ENCODE data around the gene RAPGEF6. TPM values are rescaled to one million over a fixed set of nuclear protein-coding genes. Genes with fewer than 3 reads are reported as not detected.

RAPGEF6 gene
- total RNA-seq, 1 experiment from 2014 or later = 26.1 TPM

DNA sequence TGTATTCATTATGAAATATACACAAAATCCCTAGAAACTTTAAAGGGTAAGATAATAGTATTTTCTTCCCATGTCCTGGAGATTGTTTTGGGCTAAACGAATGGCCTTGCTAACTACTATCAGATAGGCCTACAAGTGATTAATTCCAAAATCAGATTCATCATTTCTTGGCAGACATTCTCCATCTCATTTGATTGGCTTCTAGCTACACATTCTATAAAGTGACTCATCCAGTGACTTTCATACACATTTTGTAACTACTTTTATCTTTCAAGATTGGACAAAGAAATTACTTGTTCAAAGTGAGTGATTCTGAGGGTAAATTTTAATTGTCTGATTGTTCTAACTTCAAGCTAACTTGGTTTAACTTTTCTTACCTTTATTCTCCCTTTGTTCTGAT lies 93.3 kb downstream of the RAPGEF6 start:
- H3K36me3 ChIP-seq (ENCODE audit: insufficient read depth, low read length, poor library complexity, severe bottlenecking) = peaks cover 2% of the 10 kb centered on the region
- H3K4me3 ChIP-seq (ENCODE audit: low read depth, low read length, poor library complexity, severe bottlenecking) = no peak overlapping the region
- H3K9me3 ChIP-seq (ENCODE audit: low read depth, low read length, poor library complexity, severe bottlenecking) = no peaks in the 10 kb centered on the region
- intact Hi-C loops (cut with micrococcal nuclease; ENCODE audit: unreplicated experiment) = no loop called here
- ChIA-PET CTCF (no interaction called here), POLR2A (ENCODE audit: low non-redundant PET) (no interaction called here)
- TF ChIP-seq, protein P1, sequence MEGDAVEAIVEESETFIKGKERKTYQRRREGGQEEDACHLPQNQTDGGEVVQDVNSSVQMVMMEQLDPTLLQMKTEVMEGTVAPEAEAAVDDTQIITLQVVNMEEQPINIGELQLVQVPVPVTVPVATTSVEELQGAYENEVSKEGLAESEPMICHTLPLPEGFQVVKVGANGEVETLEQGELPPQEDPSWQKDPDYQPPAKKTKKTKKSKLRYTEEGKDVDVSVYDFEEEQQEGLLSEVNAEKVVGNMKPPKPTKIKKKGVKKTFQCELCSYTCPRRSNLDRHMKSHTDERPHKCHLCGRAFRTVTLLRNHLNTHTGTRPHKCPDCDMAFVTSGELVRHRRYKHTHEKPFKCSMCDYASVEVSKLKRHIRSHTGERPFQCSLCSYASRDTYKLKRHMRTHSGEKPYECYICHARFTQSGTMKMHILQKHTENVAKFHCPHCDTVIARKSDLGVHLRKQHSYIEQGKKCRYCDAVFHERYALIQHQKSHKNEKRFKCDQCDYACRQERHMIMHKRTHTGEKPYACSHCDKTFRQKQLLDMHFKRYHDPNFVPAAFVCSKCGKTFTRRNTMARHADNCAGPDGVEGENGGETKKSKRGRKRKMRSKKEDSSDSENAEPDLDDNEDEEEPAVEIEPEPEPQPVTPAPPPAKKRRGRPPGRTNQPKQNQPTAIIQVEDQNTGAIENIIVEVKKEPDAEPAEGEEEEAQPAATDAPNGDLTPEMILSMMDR (conservative IDR thresholded peaks at IDR 0.05; ENCODE audit: low read depth, low read length) = no peak
- no peak for TF ChIP-seq EZH2 (IDR thresholded peaks at IDR 0.05; ENCODE audit: borderline replicate concordance, low read depth, low read length, poor library complexity, severe bottlenecking)
- no TSS peak for BruUV-seq (replicated peaks)
- H3K27me3 ChIP-seq (replicated peaks; ENCODE audit: insufficient read depth, low read depth, low read length, poor library complexity) = no peaks in the 10 kb centered on the region
- peak; percentile 28 for DNase-seq (ENCODE audit: low spot score)
- peaks cover 12% of the 10 kb centered on the region for H3K4me1 ChIP-seq (ENCODE audit: insufficient read depth, low read length, poor library complexity, severe bottlenecking)
- no peak overlapping the region for H3K27ac ChIP-seq (ENCODE audit: low read depth, low read length, poor library complexity, severe bottlenecking)

DNA sequence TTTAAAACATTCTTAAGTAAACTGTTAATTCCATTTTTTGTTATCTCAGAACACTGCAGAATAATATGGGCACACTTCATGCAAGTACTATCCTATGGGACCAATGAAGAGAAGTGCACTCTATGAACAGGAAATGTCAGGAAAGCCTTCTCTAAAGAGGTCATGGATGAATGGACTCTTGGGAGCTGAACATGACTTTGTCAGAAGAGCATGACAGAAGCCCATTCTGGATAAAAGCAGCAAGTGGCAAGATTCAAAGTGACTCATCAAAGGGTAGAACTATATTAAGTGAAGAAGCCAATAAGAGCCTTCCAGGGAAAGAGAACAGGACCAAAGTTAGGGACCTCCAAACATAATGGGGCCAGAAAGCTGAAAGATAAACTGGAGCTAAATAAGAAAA lies 94.0 kb downstream of the RAPGEF6 start:
- intact Hi-C loops (cut with micrococcal nuclease; ENCODE audit: unreplicated experiment) = no loop called here
- H3K27ac ChIP-seq (ENCODE audit: low read depth, low read length, poor library complexity, severe bottlenecking) = no peak overlapping the region
- H3K4me3 ChIP-seq (ENCODE audit: low read depth, low read length, poor library complexity, severe bottlenecking) = no peak overlapping the region
- TF ChIP-seq, protein P1 (conservative IDR thresholded peaks at IDR 0.05; ENCODE audit: low read depth, low read length) = no peak
- no peak for TF ChIP-seq EZH2 (IDR thresholded peaks at IDR 0.05; ENCODE audit: borderline replicate concordance, low read depth, low read length, poor library complexity, severe bottlenecking)
- ChIA-PET POLR2A (ENCODE audit: low non-redundant PET) (no interaction called here), CTCF (no interaction called here)
- no peaks in the 10 kb centered on the region for H3K27me3 ChIP-seq (replicated peaks; ENCODE audit: insufficient read depth, low read depth, low read length, poor library complexity)
- no peaks in the 10 kb centered on the region for H3K36me3 ChIP-seq (ENCODE audit: insufficient read depth, low read length, poor library complexity, severe bottlenecking)
- H3K4me1 ChIP-seq (ENCODE audit: insufficient read depth, low read length, poor library complexity, severe bottlenecking) = peaks cover 18% of the 10 kb centered on the region
- no peaks in the 10 kb centered on the region for H3K9me3 ChIP-seq (ENCODE audit: low read depth, low read length, poor library complexity, severe bottlenecking)
- BruUV-seq (replicated peaks) = no TSS peak
- DNase-seq (ENCODE audit: low spot score) = peak; percentile 75

DNA sequence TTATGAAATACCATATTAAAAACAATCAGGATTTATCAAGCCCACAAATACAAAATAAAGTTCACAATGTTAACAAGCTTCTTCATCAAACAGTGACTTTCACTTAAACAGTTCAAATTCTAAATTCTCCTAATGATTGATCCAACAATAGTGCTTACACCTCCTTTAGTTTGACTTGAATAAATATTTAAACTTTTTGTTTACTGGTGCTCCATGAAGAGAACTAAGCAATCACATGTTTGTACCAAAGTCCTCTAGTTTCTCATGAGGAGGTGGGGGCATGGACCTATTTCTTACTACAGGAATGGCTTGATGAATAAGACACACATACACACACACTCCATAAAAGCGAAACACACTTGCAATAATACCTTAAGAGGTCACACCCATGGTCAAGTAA lies 95.8 kb downstream of the RAPGEF6 start:
- Histone ChIP-seq H3K27me3 (replicated peaks; ENCODE audit: insufficient read depth, low read depth, low read length, poor library complexity) (no peaks in the 10 kb centered on the region), H3K27ac (ENCODE audit: low read depth, low read length, poor library complexity, severe bottlenecking) (no peak overlapping the region), H3K4me1 (ENCODE audit: insufficient read depth, low read length, poor library complexity, severe bottlenecking) (peaks cover 26% of the 10 kb centered on the region), H3K4me3 (ENCODE audit: low read depth, low read length, poor library complexity, severe bottlenecking) (no peak overlapping the region), H3K36me3 (ENCODE audit: insufficient read depth, low read length, poor library complexity, severe bottlenecking) (no peaks in the 10 kb centered on the region), H3K9me3 (ENCODE audit: low read depth, low read length, poor library complexity, severe bottlenecking) (no peaks in the 10 kb centered on the region)
- no TSS peak for BruUV-seq (replicated peaks)
- ChIA-PET POLR2A (ENCODE audit: low non-redundant PET) (no interaction called here), CTCF (no interaction called here)
- intact Hi-C loops (cut with micrococcal nuclease; ENCODE audit: unreplicated experiment) = no loop called here
- TF ChIP-seq EZH2 (IDR thresholded peaks at IDR 0.05; ENCODE audit: borderline replicate concordance, low read depth, low read length, poor library complexity, severe bottlenecking) = no peak
- TF ChIP-seq, protein P1 (conservative IDR thresholded peaks at IDR 0.05; ENCODE audit: low read depth, low read length) = no peak
- DNase-seq (ENCODE audit: low spot score) = no peak

Data from A673 (cell line).